Measurements from ENCODE around the gene ADAMTS6.

Gene ADAMTS6

GRCh38 chr5:65144136-65144871 is 337.4 kb downstream of the ADAMTS6 start:
- DNase-seq (ENCODE audit: low read depth) = no peak

GRCh38 chr5:65142511-65143011 is 339.2 kb downstream of the ADAMTS6 start:
- DNase-seq (ENCODE audit: low read depth) = no peak

- no peak for DNase-seq (ENCODE audit: low read depth)
Observed at GRCh38 chr5:65142016-65142415, 339.7 kb downstream of the ADAMTS6 start.

- DNase-seq (ENCODE audit: low read depth) = no peak
Observed at GRCh38 chr5:65141493-65141892, 340.2 kb downstream of the ADAMTS6 start.

GRCh38 chr5:65137631-65138030 is 344.1 kb downstream of the ADAMTS6 start:
- no peak for DNase-seq (ENCODE audit: low read depth)

- no peak for DNase-seq (ENCODE audit: low read depth)
Observed at GRCh38 chr5:65133477-65134110, 348.1 kb downstream of the ADAMTS6 start.

GRCh38 chr5:65132386-65132785 is 349.3 kb downstream of the ADAMTS6 start:
- DNase-seq (ENCODE audit: low read depth) = no peak

- DNase-seq (ENCODE audit: low read depth) = no peak
Observed at GRCh38 chr5:65128226-65128625, 353.5 kb downstream of the ADAMTS6 start.

- no peak for DNase-seq (ENCODE audit: low read depth)
Observed at GRCh38 chr5:65127161-65127901, 354.4 kb downstream of the ADAMTS6 start.

GRCh38 chr5:65126542-65127069 is 355.1 kb downstream of the ADAMTS6 start:
- no peak for DNase-seq (ENCODE audit: low read depth)

- DNase-seq (ENCODE audit: low read depth) = no peak
Observed at GRCh38 chr5:65125591-65126541, 355.9 kb downstream of the ADAMTS6 start.

- no peak for DNase-seq (ENCODE audit: low read depth)
Observed at GRCh38 chr5:65121880-65122436, 359.8 kb downstream of the ADAMTS6 start.

GRCh38 chr5:65120371-65120967 is 361.3 kb downstream of the ADAMTS6 start:
- DNase-seq (ENCODE audit: low read depth) = no peak

- DNase-seq (ENCODE audit: low read depth) = no peak
Observed at GRCh38 chr5:65117525-65117924, 364.2 kb downstream of the ADAMTS6 start.

GRCh38 chr5:65113771-65114170 is 367.9 kb downstream of the ADAMTS6 start:
- DNase-seq (ENCODE audit: low read depth) = no peak

- no peak for DNase-seq (ENCODE audit: low read depth)
Observed at GRCh38 chr5:65111961-65112658, 369.6 kb downstream of the ADAMTS6 start.

GRCh38 chr5:65108786-65109743 is 372.7 kb downstream of the ADAMTS6 start:
- DNase-seq (ENCODE audit: low read depth) = no peak

- no peak for DNase-seq (ENCODE audit: low read depth)
Observed at GRCh38 chr5:65105301-65105700, 376.4 kb downstream of the ADAMTS6 start.

GRCh38 chr5:65104831-65105230 is 376.9 kb downstream of the ADAMTS6 start:
- no peak for DNase-seq (ENCODE audit: low read depth)
